Mesenchymal stem cell (in vitro differentiated cells and primary cell): Measurements from ENCODE around the gene PM20D2.

Experiments used
- DNase-seq: peaks from one replicate; pipeline ENCODE4 v3.0.0-alpha.2; 2013
- H2AFZ ChIP-seq: one replicate; pipeline ENCODE4 v1.6.1; 2013; ENCODE audit warnings: low read depth, mild to moderate bottlenecking, control low read depth, inconsistent platforms, low read length, moderate library complexity
- H2AK5ac ChIP-seq: 2 replicates; pipeline ENCODE4 v1.6.1; 2013; ENCODE audit warnings: low read length, moderate library complexity, mild to moderate bottlenecking, inconsistent platforms; ENCODE audit not compliant: severe bottlenecking
- H2BK120ac ChIP-seq: one replicate; pipeline ENCODE4 v1.6.1; 2013; ENCODE audit warnings: low read depth, mild to moderate bottlenecking, inconsistent platforms, low read length, moderate library complexity
- H2BK12ac ChIP-seq, 2 experiments: one replicate each; pipeline ENCODE4 v1.6.1; 2013; ENCODE audit warnings: inconsistent platforms in 2 of 2, low read length in 2 of 2, mild to moderate bottlenecking in 2 of 2, moderate library complexity in 2 of 2, control low read depth in 1 of 2
- H2BK15ac ChIP-seq: one replicate; pipeline ENCODE4 v1.6.1; 2013; ENCODE audit warnings: mild to moderate bottlenecking, low read depth, inconsistent platforms; ENCODE audit not compliant: poor library complexity, severe bottlenecking
- H2BK5ac ChIP-seq: 2 replicates; pipeline ENCODE4 v1.6.1; 2013; ENCODE audit warnings: low read depth, mild to moderate bottlenecking, low read length, control low read depth, inconsistent platforms; ENCODE audit not compliant: poor library complexity, severe bottlenecking
- H3K14ac ChIP-seq, 2 experiments: one replicate each; pipeline ENCODE4 v1.6.1; 2013; ENCODE audit warnings: inconsistent platforms in 2 of 2, low read length in 2 of 2, control low read depth in 1 of 2, mild to moderate bottlenecking in 1 of 2, moderate library complexity in 1 of 2
- H3K18ac ChIP-seq, 2 experiments: one replicate each; pipeline ENCODE4 v1.6.1; 2013; ENCODE audit warnings: inconsistent platforms in 2 of 2, low read length in 2 of 2, control low read depth in 1 of 2, low read depth in 1 of 2, mild to moderate bottlenecking in 1 of 2
- H3K23ac ChIP-seq, 2 experiments: one replicate each; pipeline ENCODE4 v1.6.1; 2013; ENCODE audit warnings: inconsistent platforms in 2 of 2, low read length in 2 of 2, mild to moderate bottlenecking in 2 of 2, moderate library complexity in 2 of 2, control low read depth in 1 of 2
- H3K27ac ChIP-seq: 2 replicates; pipeline ENCODE4 v1.5.1; 2013; ENCODE audit warnings: mild to moderate bottlenecking, moderate library complexity, low read length, control low read depth, inconsistent platforms; ENCODE audit not compliant: poor library complexity, severe bottlenecking
- H3K27me3 ChIP-seq, 2 experiments: 2 replicates each; pipeline versions ENCODE4 v1.6.1 to v1.7.0; 2013; ENCODE audit warnings: low read length in 2 of 2, mild to moderate bottlenecking in 2 of 2, moderate library complexity in 2 of 2, control low read depth in 1 of 2, inconsistent platforms in 1 of 2; ENCODE audit not compliant: control insufficient read depth in 1 of 2, insufficient read depth in 1 of 2
- H3K36me3 ChIP-seq, 2 experiments: 2 replicates each; pipeline versions ENCODE4 v1.6.1 to v1.7.0; 2013; ENCODE audit warnings: low read length in 2 of 2, control low read depth in 1 of 2, inconsistent platforms in 1 of 2, low read depth in 1 of 2, mild to moderate bottlenecking in 1 of 2; ENCODE audit not compliant: insufficient read depth in 2 of 2, control insufficient read depth in 1 of 2
- H3K4ac ChIP-seq, 2 experiments: one replicate each; pipeline ENCODE4 v1.6.1; 2013; ENCODE audit warnings: inconsistent platforms in 2 of 2, low read length in 2 of 2, mild to moderate bottlenecking in 2 of 2, moderate library complexity in 2 of 2, control low read depth in 1 of 2, low read depth in 1 of 2
- H3K4me1 ChIP-seq: 2 replicates; pipeline ENCODE4 v1.6.1; 2013; ENCODE audit warnings: low read depth, low read length, control low read depth; ENCODE audit not compliant: control insufficient read depth, insufficient read depth
- H3K4me2 ChIP-seq: 2 replicates; pipeline ENCODE4 v1.6.1; 2013; ENCODE audit warnings: low read length, mild to moderate bottlenecking, inconsistent platforms; ENCODE audit not compliant: poor library complexity, severe bottlenecking
- H3K4me3 ChIP-seq, 2 experiments: 2 replicates each; pipeline versions ENCODE4 v1.5.1 to v1.7.0; 2013; ENCODE audit warnings: low read length in 2 of 2, mild to moderate bottlenecking in 2 of 2, control low read depth in 1 of 2, low read depth in 1 of 2; ENCODE audit not compliant: insufficient read depth in 1 of 2
- H3K79me1 ChIP-seq: replicated peaks from 2 replicates; pipeline ENCODE4 v1.6.1; 2013; ENCODE audit warnings: mild to moderate bottlenecking, control low read depth, low read length, inconsistent platforms; ENCODE audit not compliant: poor library complexity, severe bottlenecking
- H3K9ac ChIP-seq: 2 replicates; pipeline ENCODE4 v1.7.0; 2013; ENCODE audit warnings: mild to moderate bottlenecking, low read length, moderate library complexity
- H3K9me3 ChIP-seq: 2 replicates; pipeline ENCODE4 v1.7.0; 2013; ENCODE audit warnings: mild to moderate bottlenecking, low read length; ENCODE audit not compliant: control insufficient read depth
- H4K8ac ChIP-seq: one replicate; pipeline ENCODE4 v1.6.1; 2013; ENCODE audit warnings: inconsistent platforms, mild to moderate bottlenecking, low read length, moderate library complexity
- H4K91ac ChIP-seq: one replicate; pipeline ENCODE4 v1.6.1; 2013; ENCODE audit warnings: mild to moderate bottlenecking, low read length, inconsistent platforms
- WGBS: methylation state at CpG from one replicate; pipeline ENCODE4 v1.1.7; 2013; ENCODE audit warnings: mixed read lengths; 5-methylcytosine and 5-hydroxymethylcytosine counted together

The PM20D2 gene

DNA sequence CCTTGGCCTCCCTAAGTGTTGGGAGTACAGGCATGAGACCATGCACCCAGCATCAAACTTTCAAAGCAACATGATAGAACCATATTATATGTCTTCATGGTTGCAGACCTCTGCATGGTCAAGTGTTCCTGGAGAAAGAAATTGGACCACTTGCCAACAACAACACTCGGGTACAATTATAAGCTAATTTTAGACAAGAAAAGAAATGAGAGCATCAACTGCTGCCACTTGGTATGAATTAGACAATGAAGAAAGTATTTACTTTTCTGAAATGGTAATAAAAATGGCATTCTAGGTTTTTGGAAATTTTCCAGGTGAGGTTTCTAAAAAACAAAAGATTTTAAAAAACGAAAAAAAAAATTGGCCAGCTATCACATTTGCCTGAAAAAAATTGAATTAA is 7.7 kb upstream of the PM20D2 start:
- peaks cover 11% of the 10 kb centered on the region for H3K4me1 ChIP-seq
- H2BK5ac ChIP-seq: no peak overlapping the region
- no peaks in the 10 kb centered on the region for H3K79me1 ChIP-seq
- H3K27ac ChIP-seq: no peak overlapping the region
- no peak overlapping the region for H3K4me3 ChIP-seq
- no peak overlapping the region for H2BK15ac ChIP-seq
- DNase-seq: no peak
- no peaks in the 10 kb centered on the region for H3K36me3 ChIP-seq
- H3K27me3 ChIP-seq: no peaks in the 10 kb centered on the region
- H3K23ac ChIP-seq: no peak overlapping the region
- H3K9me3 ChIP-seq: no peaks in the 10 kb centered on the region
- H3K18ac ChIP-seq: no peak overlapping the region
- H2AFZ ChIP-seq: no peak overlapping the region
- H3K4ac ChIP-seq: no peak overlapping the region
- WGBS: no CpG with 5 or more reads among the region's 2 CpGs
- H3K4me2 ChIP-seq: no peak overlapping the region
- no peak overlapping the region for H2BK120ac ChIP-seq
- H3K9ac ChIP-seq: no peak overlapping the region
- no peak overlapping the region for H2AK5ac ChIP-seq
- H4K91ac ChIP-seq: no peak overlapping the region
- no peak overlapping the region for H3K14ac ChIP-seq
- no peak overlapping the region for H2BK12ac ChIP-seq
- no peak overlapping the region for H4K8ac ChIP-seq

- Histone ChIP-seq H2BK5ac (no peak overlapping the region), H2AFZ (no peak overlapping the region), H3K4me1 (peaks cover 11% of the 10 kb centered on the region), H3K9me3 (no peaks in the 10 kb centered on the region), H2AK5ac (no peak overlapping the region), H3K79me1 (no peaks in the 10 kb centered on the region), H3K4me2 (peak overlapping the region; percentile 39), H3K36me3 (no peaks in the 10 kb centered on the region), H3K23ac (no peak overlapping the region), H2BK15ac (no peak overlapping the region), H3K4me3 (no peak overlapping the region), H2BK120ac (no peak overlapping the region), H3K18ac (no peak overlapping the region), H3K27me3 (no peaks in the 10 kb centered on the region), H3K9ac (no peak overlapping the region), H3K4ac (no peak overlapping the region), H4K8ac (no peak overlapping the region), H3K14ac (no peak overlapping the region), H2BK12ac (no peak overlapping the region), H3K27ac (peak overlapping the region; percentile 23), H4K91ac (no peak overlapping the region)
- 4% methylated on average over 5 of the region's 5 CpGs for WGBS
- peak; percentile 29 for DNase-seq
Observed at GRCh38 chr6:89139509-89140346, 6.1 kb upstream of the PM20D2 start.

DNA sequence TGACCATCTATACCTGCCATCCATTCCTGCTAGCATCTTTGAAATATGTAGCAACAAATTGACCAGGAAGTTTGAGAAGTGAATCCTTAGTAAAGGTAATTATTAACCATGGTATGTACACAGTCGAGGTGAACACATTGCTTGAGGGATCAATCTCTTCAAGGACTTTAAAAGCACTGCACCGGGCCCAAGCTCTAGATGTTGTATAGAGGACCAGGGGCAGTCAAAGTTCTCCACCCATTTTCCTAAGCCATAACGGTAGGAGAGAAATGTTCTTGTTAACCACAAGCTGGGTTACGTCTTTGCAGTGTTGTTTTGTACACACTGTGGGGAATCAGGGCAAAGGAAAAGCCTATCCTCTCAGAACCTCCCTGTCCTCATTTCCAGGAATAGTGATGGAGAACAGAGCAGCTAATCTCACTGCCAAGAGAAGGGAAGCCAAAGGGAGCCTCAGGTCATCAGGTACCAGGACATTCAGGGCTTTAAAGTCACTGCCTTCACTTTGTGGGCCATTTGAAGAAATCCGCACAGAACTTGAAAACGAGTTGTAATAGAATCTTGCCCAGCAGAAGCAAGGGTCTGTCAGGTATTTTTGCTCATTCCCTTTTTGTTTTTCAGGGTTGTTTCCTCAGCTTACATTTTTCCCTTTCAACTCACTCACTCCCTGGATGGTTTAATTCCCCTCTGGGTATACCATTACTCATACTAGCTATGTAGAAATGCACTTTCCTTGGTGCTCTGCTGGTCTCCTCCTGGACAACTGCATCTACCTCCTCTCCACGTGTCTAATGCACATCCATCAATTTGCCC is 5.3 kb upstream of the PM20D2 start:
- peaks cover 11% of the 10 kb centered on the region for H3K4me1 ChIP-seq
- no peak overlapping the region for H2BK120ac ChIP-seq
- H3K18ac ChIP-seq: no peak overlapping the region
- DNase-seq: peak; percentile 19
- no peak overlapping the region for H3K4me3 ChIP-seq
- H3K4ac ChIP-seq: no peak overlapping the region
- H2AK5ac ChIP-seq: peak overlapping the region; percentile 96
- H2BK15ac ChIP-seq: no peak overlapping the region
- H3K27me3 ChIP-seq: no peaks in the 10 kb centered on the region
- WGBS: 68% methylated on average over 7 of the region's 7 CpGs
- no peak overlapping the region for H2BK12ac ChIP-seq
- H3K27ac ChIP-seq: peak overlapping the region; percentile 77
- H3K36me3 ChIP-seq: no peaks in the 10 kb centered on the region
- H3K9me3 ChIP-seq: no peaks in the 10 kb centered on the region
- H4K8ac ChIP-seq: no peak overlapping the region
- H3K23ac ChIP-seq: no peak overlapping the region
- H4K91ac ChIP-seq: no peak overlapping the region
- H3K4me2 ChIP-seq: no peak overlapping the region
- H3K79me1 ChIP-seq: no peaks in the 10 kb centered on the region
- no peak overlapping the region for H2BK5ac ChIP-seq
- no peak overlapping the region for H2AFZ ChIP-seq
- H3K14ac ChIP-seq: no peak overlapping the region
- no peak overlapping the region for H3K9ac ChIP-seq

GRCh38 chr6:89144354-89144906 is 1.4 kb upstream of the PM20D2 start:
- Histone ChIP-seq H3K36me3 (no peaks in the 10 kb centered on the region), H2AK5ac (no peak overlapping the region), H2BK5ac (no peak overlapping the region), H2BK12ac (no peak overlapping the region), H3K27ac (no peak overlapping the region), H2AFZ (no peak overlapping the region), H3K4me3 (no peak overlapping the region), H3K4me1 (peaks cover 15% of the 10 kb centered on the region), H3K4me2 (no peak overlapping the region), H3K27me3 (no peaks in the 10 kb centered on the region), H3K14ac (no peak overlapping the region), H4K91ac (no peak overlapping the region), H3K9me3 (no peaks in the 10 kb centered on the region), H3K79me1 (peaks cover 11% of the 10 kb centered on the region), H3K9ac (no peak overlapping the region), H3K18ac (no peak overlapping the region), H2BK120ac (no peak overlapping the region), H4K8ac (no peak overlapping the region), H3K23ac (no peak overlapping the region), H2BK15ac (no peak overlapping the region), H3K4ac (no peak overlapping the region)
- WGBS: 58% methylated on average over 2 of the region's 2 CpGs
- no peak for DNase-seq
